PFSK-1 (cell line): ENCODE data around the gene BCL2L11. TPM values are rescaled to one million over a fixed set of nuclear protein-coding genes. Genes with fewer than 3 reads are reported as not detected.
A peak's percentile ranks its signal among the peaks of the same experiment; 100 is the strongest.

Source experiments
- FOXP2 ChIP-seq: optimal IDR thresholded peaks from 2 replicates; pipeline ENCODE3; 2011; ENCODE audit warnings: borderline replicate concordance, control low read depth, inconsistent platforms; ENCODE audit not compliant: insufficient read depth; ENCODE audit errors: extremely low read length, extremely low read depth
- POLR2AphosphoS5 ChIP-seq: IDR thresholded peaks from 2 replicates; pipeline ENCODE4 v1.6.1; 2012; ENCODE audit warnings: low read depth, mild to moderate bottlenecking, control low read depth, low read length, moderate library complexity
- SIN3A ChIP-seq: IDR thresholded peaks from 2 replicates; pipeline ENCODE4 v1.6.1; 2012; ENCODE audit warnings: mild to moderate bottlenecking, low read length, moderate library complexity, borderline replicate concordance; ENCODE audit not compliant: insufficient read depth
- TAF1 ChIP-seq: IDR thresholded peaks from 2 replicates; pipeline ENCODE4 v1.6.1; 2012; ENCODE audit warnings: low read length, control low read depth, borderline replicate concordance; ENCODE audit not compliant: insufficient read depth
- polyA plus RNA-seq: library from polyadenylated mRNA; unstranded; fragments of >200 nt; gene quantifications from one replicate; pipeline ENCODE4 v1.2.1, GENCODE V29; 2012; ENCODE audit warnings: low read depth, missing spikeins; ENCODE audit not compliant: insufficient read length
- TF ChIP-seq, protein P1 (sequence below), 2 experiments: IDR thresholded peaks; 2 replicates each; pipeline versions ENCODE4 v1.6.1 to v1.8.0; 2011 to 2012; ENCODE audit warnings: low read depth in 2 of 2, low read length in 2 of 2, control low read depth in 1 of 2, inconsistent platforms in 1 of 2, mild to moderate bottlenecking in 1 of 2, moderate library complexity in 1 of 2; ENCODE audit not compliant: insufficient read depth in 1 of 2

Gene BCL2L11, protein sequence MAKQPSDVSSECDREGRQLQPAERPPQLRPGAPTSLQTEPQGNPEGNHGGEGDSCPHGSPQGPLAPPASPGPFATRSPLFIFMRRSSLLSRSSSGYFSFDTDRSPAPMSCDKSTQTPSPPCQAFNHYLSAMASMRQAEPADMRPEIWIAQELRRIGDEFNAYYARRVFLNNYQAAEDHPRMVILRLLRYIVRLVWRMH
- 11.4 TPM for polyA plus RNA-seq

DNA sequence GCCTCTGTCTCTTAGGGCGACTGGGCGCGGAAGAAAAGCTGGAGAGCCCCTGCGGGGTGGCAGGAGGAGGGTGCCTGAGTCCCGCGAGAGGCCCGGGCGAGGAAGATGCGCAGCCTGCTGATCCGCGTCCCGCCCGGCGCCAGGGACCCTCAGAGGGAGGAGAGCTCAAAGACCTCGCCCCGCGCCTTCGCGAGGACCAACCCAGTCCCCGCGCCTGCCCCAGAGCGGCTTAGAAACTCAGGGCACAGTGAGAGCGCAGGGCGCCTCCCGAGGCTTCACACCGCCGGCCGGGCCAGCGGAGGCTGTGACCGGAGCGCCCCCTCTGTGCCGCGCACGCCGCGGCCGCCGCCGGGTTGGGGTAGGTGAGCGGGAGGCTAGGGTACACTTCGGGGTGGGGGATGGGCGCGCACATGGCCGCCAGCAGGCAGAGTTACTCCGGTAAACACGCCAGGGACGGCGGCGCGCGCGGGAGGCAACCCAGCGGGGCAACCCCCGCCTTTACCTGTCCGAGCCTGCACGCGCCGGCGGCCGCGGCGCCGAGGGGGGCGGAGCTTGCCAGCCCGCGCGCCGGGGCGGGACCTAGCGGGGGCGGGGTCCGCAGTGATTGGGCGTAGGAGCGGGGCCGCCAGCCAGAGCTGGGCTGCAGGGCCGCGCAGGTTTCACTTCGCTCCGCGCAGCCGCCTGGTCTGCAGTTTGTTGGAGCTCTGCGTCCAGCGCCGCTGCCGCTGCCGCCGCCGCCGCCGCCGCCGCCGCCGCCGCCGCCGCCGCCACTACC is at the start of gene BCL2L11:
Gene BCL2L11, plus strand, starts transcription at position 662 of the 775 bp plus-strand sequence. CDS start 2,832 bp downstream, outside the sequence.
- TF ChIP-seq SIN3A = no peak
- peak; percentile 98 for TF ChIP-seq TAF1
- peak; percentile 78 for TF ChIP-seq POLR2AphosphoS5
- TF ChIP-seq, protein P1, sequence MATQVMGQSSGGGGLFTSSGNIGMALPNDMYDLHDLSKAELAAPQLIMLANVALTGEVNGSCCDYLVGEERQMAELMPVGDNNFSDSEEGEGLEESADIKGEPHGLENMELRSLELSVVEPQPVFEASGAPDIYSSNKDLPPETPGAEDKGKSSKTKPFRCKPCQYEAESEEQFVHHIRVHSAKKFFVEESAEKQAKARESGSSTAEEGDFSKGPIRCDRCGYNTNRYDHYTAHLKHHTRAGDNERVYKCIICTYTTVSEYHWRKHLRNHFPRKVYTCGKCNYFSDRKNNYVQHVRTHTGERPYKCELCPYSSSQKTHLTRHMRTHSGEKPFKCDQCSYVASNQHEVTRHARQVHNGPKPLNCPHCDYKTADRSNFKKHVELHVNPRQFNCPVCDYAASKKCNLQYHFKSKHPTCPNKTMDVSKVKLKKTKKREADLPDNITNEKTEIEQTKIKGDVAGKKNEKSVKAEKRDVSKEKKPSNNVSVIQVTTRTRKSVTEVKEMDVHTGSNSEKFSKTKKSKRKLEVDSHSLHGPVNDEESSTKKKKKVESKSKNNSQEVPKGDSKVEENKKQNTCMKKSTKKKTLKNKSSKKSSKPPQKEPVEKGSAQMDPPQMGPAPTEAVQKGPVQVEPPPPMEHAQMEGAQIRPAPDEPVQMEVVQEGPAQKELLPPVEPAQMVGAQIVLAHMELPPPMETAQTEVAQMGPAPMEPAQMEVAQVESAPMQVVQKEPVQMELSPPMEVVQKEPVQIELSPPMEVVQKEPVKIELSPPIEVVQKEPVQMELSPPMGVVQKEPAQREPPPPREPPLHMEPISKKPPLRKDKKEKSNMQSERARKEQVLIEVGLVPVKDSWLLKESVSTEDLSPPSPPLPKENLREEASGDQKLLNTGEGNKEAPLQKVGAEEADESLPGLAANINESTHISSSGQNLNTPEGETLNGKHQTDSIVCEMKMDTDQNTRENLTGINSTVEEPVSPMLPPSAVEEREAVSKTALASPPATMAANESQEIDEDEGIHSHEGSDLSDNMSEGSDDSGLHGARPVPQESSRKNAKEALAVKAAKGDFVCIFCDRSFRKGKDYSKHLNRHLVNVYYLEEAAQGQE (IDR thresholded peaks at IDR 0.05; ENCODE audit: insufficient read depth in 1 of 2, low read depth in 2 of 2, low read length in 2 of 2) = 0 out of 4 replicates have a peak, but pooled peaks of 1 of the 2 experiments have one; percentile 36

DNA sequence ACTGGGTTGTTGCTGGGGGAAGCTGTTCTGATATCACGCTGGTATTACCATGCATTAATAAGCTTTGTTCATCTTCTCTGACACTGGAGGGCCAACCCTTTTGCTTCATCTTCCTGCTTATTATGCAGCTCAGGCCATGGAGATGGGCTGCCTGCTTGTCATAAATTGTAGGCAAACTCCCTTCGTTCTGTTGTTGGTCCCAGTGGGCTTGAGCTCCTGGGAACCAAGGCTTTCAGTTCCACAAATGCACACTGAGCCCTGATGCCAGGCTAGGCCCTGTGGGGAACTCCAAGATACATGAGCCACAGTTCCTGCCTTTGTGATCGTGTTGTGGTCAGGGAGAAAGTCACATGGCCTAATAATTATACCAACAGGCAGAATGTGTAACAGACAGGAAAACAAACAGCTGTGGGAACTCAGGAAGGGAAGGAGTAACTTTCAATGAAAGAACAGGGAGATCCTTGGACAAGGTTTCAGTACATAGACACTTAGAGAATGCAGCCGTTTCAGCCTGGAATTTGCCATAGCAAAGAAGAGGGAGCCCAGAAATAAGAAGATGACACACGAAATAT is 49.0 kb upstream of the BCL2L11 start:
- peak; percentile 24 for TF ChIP-seq FOXP2
- TF ChIP-seq POLR2AphosphoS5 = no peak
- TF ChIP-seq, protein P1 (IDR thresholded peaks at IDR 0.05; ENCODE audit: insufficient read depth in 1 of 2, low read depth in 2 of 2, low read length in 2 of 2) = no peak
- TF ChIP-seq SIN3A = peak; percentile 95
- no peak for TF ChIP-seq TAF1

DNA sequence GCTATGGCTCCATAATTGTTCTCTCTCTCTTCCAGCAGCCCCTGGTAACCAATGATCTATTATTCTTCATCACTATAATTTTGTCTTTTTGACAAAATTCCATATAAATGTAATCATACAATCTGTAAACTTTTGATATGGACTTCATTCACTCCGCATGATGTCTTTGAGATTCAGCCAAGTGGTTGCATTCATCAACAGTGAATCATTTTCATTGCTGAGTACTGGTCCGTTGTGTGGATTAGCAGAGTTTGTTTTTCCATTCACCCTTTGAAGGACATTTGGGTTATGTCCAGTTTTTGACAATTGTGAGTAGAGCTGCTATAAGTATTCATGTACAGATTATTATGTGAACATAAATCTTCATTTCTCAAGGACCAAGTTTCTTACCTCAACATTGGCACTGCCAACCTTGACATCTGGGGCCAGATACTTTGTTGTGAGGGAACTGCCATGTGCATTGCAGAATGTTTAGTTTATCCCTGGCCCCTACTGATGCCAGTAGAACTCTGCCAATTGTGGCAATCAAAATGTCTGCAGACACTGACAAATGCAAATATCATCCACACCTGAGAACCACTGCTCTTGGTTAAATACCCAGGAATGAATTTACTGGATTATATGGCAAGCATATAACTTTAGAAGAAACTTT is 48.4 kb upstream of the BCL2L11 start:
- TF ChIP-seq SIN3A (no peak), POLR2AphosphoS5 (no peak), FOXP2 (no peak), TAF1 (no peak)
- TF ChIP-seq, protein P1 (IDR thresholded peaks at IDR 0.05; ENCODE audit: insufficient read depth in 1 of 2, low read depth in 2 of 2, low read length in 2 of 2) = no peak

DNA sequence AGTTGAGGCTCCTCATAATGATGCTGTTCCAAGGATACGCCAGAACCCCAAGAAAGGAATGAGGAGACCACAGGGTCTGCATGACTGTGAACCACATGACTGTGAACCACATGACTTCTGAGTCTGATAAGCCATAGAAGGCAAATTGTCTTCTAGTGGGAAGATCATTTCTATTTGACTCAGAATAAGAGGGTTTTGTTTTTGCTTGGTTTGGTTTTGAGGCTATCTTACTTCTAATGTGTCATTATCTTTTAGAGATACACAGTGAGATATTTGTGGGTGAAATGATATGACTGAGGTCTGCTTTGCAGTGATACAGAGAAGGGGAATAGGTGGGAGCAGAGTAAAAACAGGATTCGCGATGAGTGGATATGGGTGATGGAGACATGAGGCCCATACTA is 28.9 kb upstream of the BCL2L11 start:
- TF ChIP-seq SIN3A (no peak), TAF1 (no peak), POLR2AphosphoS5 (no peak), FOXP2 (no peak)
- TF ChIP-seq, protein P1 (IDR thresholded peaks at IDR 0.05; ENCODE audit: insufficient read depth in 1 of 2, low read depth in 2 of 2, low read length in 2 of 2) = no peak
